Lower lobe of right lung (tissue), 2 donors: ENCODE data around the gene NKAIN2. TPM values are rescaled to one million over a fixed set of nuclear protein-coding genes. Genes with fewer than 3 reads are reported as not detected.

Experiments used
- ATAC-seq, 2 donors: fragments of 200-7000 bp; cut with Tn5 transposase; one replicate each; pipeline ENCODE4 v1.9.1; 2020 to 2022; ENCODE audit warnings: mild to moderate bottlenecking in 2 of 2, moderate library complexity in 2 of 2
- DNase-seq: peaks from one replicate; pipeline ENCODE4 v3.0.0-alpha.2; 2020
- H3K27ac ChIP-seq: fragments of 200-600 bp; one replicate; pipeline ENCODE4 v1.8.0; 2022
- H3K27me3 ChIP-seq: fragments of 200-600 bp; one replicate; pipeline ENCODE4 v1.8.0; 2022; ENCODE audit warnings: low read depth
- H3K36me3 ChIP-seq: fragments of 200-600 bp; one replicate; pipeline ENCODE4 v1.8.0; 2022; ENCODE audit warnings: mild to moderate bottlenecking
- H3K4me1 ChIP-seq: fragments of 200-600 bp; one replicate; pipeline ENCODE4 v1.8.0; 2022
- H3K4me3 ChIP-seq: fragments of 200-600 bp; one replicate; pipeline ENCODE4 v1.8.0; 2022; ENCODE audit warnings: mild to moderate bottlenecking
- H3K9me3 ChIP-seq: fragments of 200-600 bp; one replicate; pipeline ENCODE4 v1.8.0; 2022
- intact Hi-C: fragments of 100-400 bp; cut with DNase I; formaldehyde crosslinking; loops from one replicate; pipeline ENCODE4 v1.11.0; 2022
- total RNA-seq: library from RNA; stranded (reverse); fragmentation: NEBNext Ultra II Directional; extraction: Animal tissue kit (Norgen Biotek cat#: 25700); gene quantifications from one replicate; pipeline ENCODE4 v1.2.1, GENCODE V29; 2021
- TF ChIP-seq, protein P1 (sequence below): fragments of 200-600 bp; IDR thresholded peaks from one replicate; pipeline ENCODE4 v1.8.0; 2022; ENCODE audit warnings: antibody characterized with exemption, mild to moderate bottlenecking
- donor health status: DM: no; HTN: yes; CAD: no; lungs with severe emphysema.

NKAIN2 gene
- total RNA-seq, 1 donor from 2014 or later, result 0.12 TPM

DNA sequence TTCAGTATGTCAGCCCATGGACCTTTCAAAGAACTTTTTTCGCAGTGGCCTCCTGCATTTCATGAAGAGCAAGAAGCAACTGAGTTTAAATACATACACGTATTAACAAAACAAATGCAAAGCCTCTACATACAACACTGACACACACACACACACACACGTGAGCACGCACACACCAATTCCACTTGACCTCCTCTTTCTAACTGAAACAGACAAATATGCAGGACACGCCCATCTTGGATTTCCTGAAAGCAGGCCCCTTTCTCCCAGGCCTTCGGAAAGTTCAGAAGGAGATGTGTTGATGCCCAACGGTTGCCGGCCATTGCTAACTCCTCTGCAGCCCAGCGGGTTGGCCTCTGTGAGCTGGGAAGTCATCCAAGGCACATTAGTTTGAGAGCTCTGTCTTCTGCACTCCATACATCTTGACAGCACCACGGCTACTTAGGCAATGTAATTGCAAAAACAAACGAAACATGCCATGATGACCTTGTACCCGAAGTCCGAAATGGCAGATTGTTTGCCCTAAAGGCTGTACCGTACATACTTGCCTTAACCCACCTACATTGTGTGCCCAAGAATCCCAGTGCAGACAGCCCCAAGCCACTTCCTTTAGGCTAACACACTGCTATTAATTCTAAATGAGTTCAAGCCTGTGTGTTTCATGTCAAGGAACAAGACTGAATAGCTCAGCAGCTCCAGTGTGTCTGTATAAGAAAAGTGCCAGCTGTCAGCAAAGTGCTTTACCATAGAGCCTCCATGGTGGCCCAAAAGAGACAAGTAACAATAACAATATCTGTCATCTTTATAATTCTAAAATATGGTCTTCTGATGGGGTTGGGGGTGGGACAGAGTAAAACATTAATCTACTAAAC lies 1019.8 kb downstream of the NKAIN2 start:
- no peak for ATAC-seq
- intact Hi-C loops, result no loop called here
- TF ChIP-seq, protein P1, sequence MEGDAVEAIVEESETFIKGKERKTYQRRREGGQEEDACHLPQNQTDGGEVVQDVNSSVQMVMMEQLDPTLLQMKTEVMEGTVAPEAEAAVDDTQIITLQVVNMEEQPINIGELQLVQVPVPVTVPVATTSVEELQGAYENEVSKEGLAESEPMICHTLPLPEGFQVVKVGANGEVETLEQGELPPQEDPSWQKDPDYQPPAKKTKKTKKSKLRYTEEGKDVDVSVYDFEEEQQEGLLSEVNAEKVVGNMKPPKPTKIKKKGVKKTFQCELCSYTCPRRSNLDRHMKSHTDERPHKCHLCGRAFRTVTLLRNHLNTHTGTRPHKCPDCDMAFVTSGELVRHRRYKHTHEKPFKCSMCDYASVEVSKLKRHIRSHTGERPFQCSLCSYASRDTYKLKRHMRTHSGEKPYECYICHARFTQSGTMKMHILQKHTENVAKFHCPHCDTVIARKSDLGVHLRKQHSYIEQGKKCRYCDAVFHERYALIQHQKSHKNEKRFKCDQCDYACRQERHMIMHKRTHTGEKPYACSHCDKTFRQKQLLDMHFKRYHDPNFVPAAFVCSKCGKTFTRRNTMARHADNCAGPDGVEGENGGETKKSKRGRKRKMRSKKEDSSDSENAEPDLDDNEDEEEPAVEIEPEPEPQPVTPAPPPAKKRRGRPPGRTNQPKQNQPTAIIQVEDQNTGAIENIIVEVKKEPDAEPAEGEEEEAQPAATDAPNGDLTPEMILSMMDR, result no peak

DNA sequence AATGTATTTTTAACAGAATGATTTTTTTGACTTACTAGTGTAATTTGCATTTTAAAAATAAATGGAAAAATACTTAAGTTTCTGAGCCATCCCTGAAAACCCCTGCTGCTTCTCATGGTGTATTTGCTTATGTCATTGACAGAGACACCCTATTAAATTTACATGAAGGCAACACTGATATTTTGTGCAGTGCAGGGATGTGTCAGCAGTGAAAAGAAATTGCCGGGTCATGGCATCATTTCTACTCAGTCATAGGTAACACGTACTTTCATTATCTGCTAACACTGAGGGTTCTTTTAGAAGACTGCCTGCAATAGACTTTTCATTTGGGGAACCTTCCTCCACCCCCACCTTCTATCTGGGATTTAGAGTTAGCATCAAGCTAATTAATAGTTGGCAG lies 1021.9 kb downstream of the NKAIN2 start:
- TF ChIP-seq, protein P1, result no peak
- Histone ChIP-seq H3K4me1 (no peaks in the 10 kb centered on the region), H3K9me3 (no peaks in the 10 kb centered on the region), H3K27ac (no peak overlapping the region), H3K4me3 (no peak overlapping the region), H3K27me3 (no peaks in the 10 kb centered on the region), H3K36me3 (no peaks in the 10 kb centered on the region)
- ATAC-seq (no peak), DNase-seq (no peak)
- intact Hi-C loops, result no loop called here

More for the DNA sequence above, 1019.8 kb downstream of the NKAIN2 start:
- no peaks in the 10 kb centered on the region for H3K4me1 ChIP-seq
- H3K36me3 ChIP-seq, result no peaks in the 10 kb centered on the region
- no peaks in the 10 kb centered on the region for H3K27me3 ChIP-seq
- H3K27ac ChIP-seq, result no peak overlapping the region
- H3K4me3 ChIP-seq, result no peak overlapping the region
- DNase-seq, result no peak
- no peaks in the 10 kb centered on the region for H3K9me3 ChIP-seq

DNA sequence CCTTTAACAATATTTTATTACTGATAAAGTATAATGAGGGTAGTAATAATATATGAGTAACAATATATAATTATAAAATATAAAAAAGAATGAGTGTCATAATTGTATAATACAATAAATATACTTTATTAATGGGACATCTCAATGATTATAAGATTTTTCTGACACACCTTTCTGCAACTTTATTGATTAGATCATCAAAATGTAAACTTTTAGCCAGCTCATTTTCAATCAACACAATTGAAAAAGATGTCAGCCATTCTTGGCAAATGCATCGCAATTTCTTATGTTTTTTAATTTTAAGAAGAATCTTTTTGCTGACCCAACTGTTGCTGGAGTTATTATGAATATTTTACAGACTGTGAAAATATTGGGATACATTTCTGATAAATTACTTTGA lies 1026.2 kb downstream of the NKAIN2 start:
- TF ChIP-seq, protein P1, result no peak
- H3K27me3 ChIP-seq, result no peaks in the 10 kb centered on the region
- H3K36me3 ChIP-seq, result no peaks in the 10 kb centered on the region
- H3K4me1 ChIP-seq, result no peaks in the 10 kb centered on the region
- intact Hi-C loops, result no loop called here
- H3K27ac ChIP-seq, result no peak overlapping the region
- no peak for DNase-seq
- no peak overlapping the region for H3K4me3 ChIP-seq
- no peaks in the 10 kb centered on the region for H3K9me3 ChIP-seq
- no peak for ATAC-seq

DNA sequence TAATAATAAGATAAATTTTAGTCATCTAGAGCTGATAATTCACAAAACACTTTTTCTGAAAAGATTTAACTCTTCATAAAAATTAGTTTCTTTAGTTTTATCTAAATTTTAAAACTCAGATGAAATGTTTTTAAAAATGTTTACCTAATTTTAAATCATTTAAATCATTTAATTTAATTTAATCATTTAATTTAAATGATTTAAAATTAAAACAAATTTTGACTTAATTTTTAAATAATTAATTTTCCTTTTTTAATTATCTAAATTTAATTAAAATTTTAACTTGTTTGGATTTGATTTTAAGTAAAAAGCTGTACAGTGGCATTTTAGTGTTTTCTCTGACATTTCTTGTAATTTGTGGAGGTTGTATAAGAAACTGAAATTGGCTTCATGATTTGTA lies 1026.8 kb downstream of the NKAIN2 start:
- Histone ChIP-seq H3K27me3 (no peaks in the 10 kb centered on the region), H3K27ac (no peak overlapping the region), H3K4me1 (no peaks in the 10 kb centered on the region), H3K9me3 (no peaks in the 10 kb centered on the region), H3K4me3 (no peak overlapping the region), H3K36me3 (no peaks in the 10 kb centered on the region)
- DNase-seq, result no peak
- TF ChIP-seq, protein P1, result no peak
- intact Hi-C loops, result no loop called here
- no peak for ATAC-seq

DNA sequence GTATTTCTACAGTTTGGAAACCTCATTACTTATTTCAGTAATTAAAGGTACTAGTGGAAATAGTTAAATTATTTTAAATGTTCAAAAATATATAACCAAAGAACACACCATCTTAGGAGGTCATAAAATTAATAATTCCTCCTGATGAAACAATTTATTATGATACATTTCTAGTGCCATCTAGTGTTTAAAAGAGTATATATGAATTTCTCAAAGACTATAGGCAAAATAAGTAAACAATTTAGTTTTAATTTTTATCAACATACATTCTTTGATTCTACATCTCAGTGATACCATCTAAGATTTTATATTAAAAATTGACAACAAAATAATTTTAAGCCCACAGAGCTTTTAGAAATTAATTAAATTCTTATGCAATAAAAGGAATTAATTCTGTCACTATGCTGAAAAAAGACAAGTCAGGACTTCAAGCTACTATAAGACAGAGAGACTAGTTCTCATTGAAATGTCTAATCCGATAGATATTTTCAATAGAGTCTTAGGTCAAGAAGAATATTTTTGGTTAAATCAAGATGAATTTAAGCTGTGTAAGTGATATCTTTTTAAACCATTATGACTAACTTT lies 1050.8 kb downstream of the NKAIN2 start:
- TF ChIP-seq, protein P1, result no peak
- ATAC-seq (no peak), DNase-seq (no peak)
- intact Hi-C loops, result no loop called here
- H3K4me1 ChIP-seq, result no peaks in the 10 kb centered on the region
- no peaks in the 10 kb centered on the region for H3K27me3 ChIP-seq
- no peaks in the 10 kb centered on the region for H3K9me3 ChIP-seq
- no peak overlapping the region for H3K27ac ChIP-seq
- H3K36me3 ChIP-seq, result no peaks in the 10 kb centered on the region
- H3K4me3 ChIP-seq, result no peak overlapping the region
